ENCODE measurements around the gene STXBP5L. TPM values are rescaled to one million over a fixed set of nuclear protein-coding genes. Genes with fewer than 3 reads are reported as not detected.

The STXBP5L gene
- polyA plus RNA-seq, 1 donor from 2014 or later: 7.6 TPM

GRCh38 chr3:121274411-121274810, 366.4 kb downstream of the STXBP5L start:
- no peak for TF ChIP-seq REST (IDR thresholded peaks at IDR 0.05; ENCODE audit: borderline replicate concordance)
- TF ChIP-seq TAF1 (IDR thresholded peaks at IDR 0.05; ENCODE audit: low read depth): no peak
- TF ChIP-seq EP300 (conservative IDR thresholded peaks at IDR 0.05; ENCODE audit: poor library complexity, severe bottlenecking): no peak
- Histone ChIP-seq H3K9me3 (ENCODE audit: low read length) (no peaks in the 10 kb centered on the region), H3K9me2 (ENCODE audit: insufficient read depth, low read length) (no peaks in the 10 kb centered on the region), H2AFZ (ENCODE audit: low read depth, low read length) (no peak overlapping the region), H3K27me3 (ENCODE audit: insufficient read depth, low read depth, low read length) (no peaks in the 10 kb centered on the region), H3K4me2 (ENCODE audit: low read length) (no peak overlapping the region), H3F3A (ENCODE audit: insufficient read depth, low read length, poor library complexity, severe bottlenecking) (no peaks in the 10 kb centered on the region), H3K27ac (ENCODE audit: low read length) (no peak overlapping the region), H4K20me1 (ENCODE audit: insufficient read depth) (no peaks in the 10 kb centered on the region), H3K36me3 (ENCODE audit: insufficient read depth, low read length) (no peaks in the 10 kb centered on the region), H3K79me2 (replicated peaks; ENCODE audit: insufficient read depth, low read length) (no peaks in the 10 kb centered on the region), H3K9ac (ENCODE audit: low read length) (no peak overlapping the region), H3K4me3 (ENCODE audit: low read length) (no peak overlapping the region)

GRCh38 chr3:121295452-121295851, 387.4 kb downstream of the STXBP5L start:
- Histone ChIP-seq H3K4me3 (ENCODE audit: low read length) (no peak overlapping the region), H3K36me3 (ENCODE audit: insufficient read depth, low read length) (no peaks in the 10 kb centered on the region), H2AFZ (ENCODE audit: low read depth, low read length) (no peak overlapping the region), H4K20me1 (ENCODE audit: insufficient read depth) (no peaks in the 10 kb centered on the region), H3K4me2 (ENCODE audit: low read length) (no peak overlapping the region), H3K9me2 (ENCODE audit: insufficient read depth, low read length) (no peaks in the 10 kb centered on the region), H3F3A (ENCODE audit: insufficient read depth, low read length, poor library complexity, severe bottlenecking) (peaks cover 2% of the 10 kb centered on the region), H3K9me3 (ENCODE audit: low read length) (peaks cover 3% of the 10 kb centered on the region), H3K27me3 (ENCODE audit: insufficient read depth, low read depth, low read length) (no peaks in the 10 kb centered on the region), H3K79me2 (replicated peaks; ENCODE audit: insufficient read depth, low read length) (no peaks in the 10 kb centered on the region), H3K9ac (ENCODE audit: low read length) (no peak overlapping the region), H3K27ac (ENCODE audit: low read length) (no peak overlapping the region)
- no peak for TF ChIP-seq POLR2AphosphoS5 (IDR thresholded peaks at IDR 0.05)
- TF ChIP-seq RAD21 (conservative IDR thresholded peaks at IDR 0.05): no peak
- TF ChIP-seq CTCF (IDR thresholded peaks at IDR 0.05; ENCODE audit: poor library complexity, severe bottlenecking): no peak
- TF ChIP-seq REST (IDR thresholded peaks at IDR 0.05; ENCODE audit: borderline replicate concordance): no peak
- TF ChIP-seq EZH2 (IDR thresholded peaks at IDR 0.05; ENCODE audit: borderline replicate concordance, insufficient read depth, low read length, poor library complexity, severe bottlenecking): no peak
- TF ChIP-seq EP300 (conservative IDR thresholded peaks at IDR 0.05; ENCODE audit: poor library complexity, severe bottlenecking): no peak
- no peak for TF ChIP-seq MXI1 (conservative IDR thresholded peaks at IDR 0.05; ENCODE audit: poor library complexity, severe bottlenecking)
- TF ChIP-seq SMC3 (conservative IDR thresholded peaks at IDR 0.05; ENCODE audit: poor library complexity): no peak
- no peak for TF ChIP-seq TAF1 (IDR thresholded peaks at IDR 0.05; ENCODE audit: low read depth)
